OCI-LY7 (cell line): ENCODE results near the gene SMPD3.

ENCODE experiments used
- CTCF ChIP-seq: fragments of 200-600 bp; sonication (generic); conservative IDR thresholded peaks from 2 replicates; pipeline ENCODE4 v1.5.1; 2014; ENCODE audit warnings: mild to moderate bottlenecking, antibody characterized with exemption, low read length, moderate library complexity, mixed read lengths
- EZH2phosphoT487 ChIP-seq: fragments of 200-600 bp; sonication (generic); IDR thresholded peaks from 2 replicates; pipeline ENCODE4 v1.6.1; 2018; ENCODE audit warnings: low read depth, borderline replicate concordance, mild to moderate bottlenecking, mixed run types, antibody characterized with exemption, low read length, moderate library complexity, mixed read lengths

GRCh38 chr16:68455631-68456030, 7.3 kb upstream of the SMPD3 start:
- TF ChIP-seq CTCF (no peak), EZH2phosphoT487 (no peak)
